Measurements from ENCODE around the gene WDFY4. TPM values are rescaled to one million over a fixed set of nuclear protein-coding genes. Genes with fewer than 3 reads are reported as not detected.

WDFY4 gene
- total RNA-seq, 2 experiments from 2014 or later = 0.90 to 1.1 TPM

- intact Hi-C loops (cut with micrococcal nuclease) = no loop called here
- DNase-seq (no peak), ATAC-seq (no peak)
- no peaks in the 10 kb centered on the region for H3K4me1 Mint-ChIP-seq (ENCODE audit: low read depth)
- no peaks in the 10 kb centered on the region for H3K36me3 Mint-ChIP-seq (ENCODE audit: low read depth)
- CTCF ChIA-PET = no interaction called here
- TF ChIP-seq CTCF (IDR thresholded peaks at IDR 0.05) = no peak
- H3K9me3 Mint-ChIP-seq = no peaks in the 10 kb centered on the region
- H3K27me3 Mint-ChIP-seq = no peaks in the 10 kb centered on the region
- POLR2A ChIA-PET = no interaction called here
- H3K4me3 Mint-ChIP-seq = no peak overlapping the region
- H3K27ac Mint-ChIP-seq = no peak overlapping the region
Observed at GRCh38 chr10:48965460-48965859, 280.8 kb downstream of the WDFY4 start.

DNA sequence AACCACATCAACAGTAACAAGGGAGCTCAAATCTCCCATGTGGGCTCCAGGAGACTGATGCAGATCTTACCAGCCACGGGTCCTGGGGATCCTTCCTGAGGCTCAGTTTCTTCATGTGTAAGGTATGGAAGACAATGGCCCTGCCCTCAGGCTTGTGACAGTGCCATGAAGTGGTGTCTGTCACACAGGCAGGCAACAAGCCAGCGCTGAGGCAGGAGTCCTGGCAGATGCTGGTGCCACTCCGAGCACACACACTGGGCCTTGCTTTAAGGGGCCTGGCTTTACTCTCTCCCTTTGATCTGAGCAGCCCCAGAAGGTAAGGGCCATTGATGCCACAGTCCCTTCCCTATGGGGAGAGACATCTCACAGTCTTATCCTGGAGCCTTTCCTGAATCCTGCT is 283.4 kb downstream of the WDFY4 start:
- H3K4me3 Mint-ChIP-seq = no peak overlapping the region
- TF ChIP-seq CTCF (IDR thresholded peaks at IDR 0.05) = no peak
- no peaks in the 10 kb centered on the region for H3K27me3 Mint-ChIP-seq
- no peaks in the 10 kb centered on the region for H3K4me1 Mint-ChIP-seq (ENCODE audit: low read depth)
- POLR2A ChIA-PET = no interaction called here
- H3K27ac Mint-ChIP-seq = no peak overlapping the region
- CTCF ChIA-PET = no interaction called here
- H3K9me3 Mint-ChIP-seq = no peaks in the 10 kb centered on the region
- DNase-seq (no peak), ATAC-seq (no peak)
- H3K36me3 Mint-ChIP-seq (ENCODE audit: low read depth) = no peaks in the 10 kb centered on the region
- intact Hi-C loops (cut with micrococcal nuclease) = no loop called here

DNA sequence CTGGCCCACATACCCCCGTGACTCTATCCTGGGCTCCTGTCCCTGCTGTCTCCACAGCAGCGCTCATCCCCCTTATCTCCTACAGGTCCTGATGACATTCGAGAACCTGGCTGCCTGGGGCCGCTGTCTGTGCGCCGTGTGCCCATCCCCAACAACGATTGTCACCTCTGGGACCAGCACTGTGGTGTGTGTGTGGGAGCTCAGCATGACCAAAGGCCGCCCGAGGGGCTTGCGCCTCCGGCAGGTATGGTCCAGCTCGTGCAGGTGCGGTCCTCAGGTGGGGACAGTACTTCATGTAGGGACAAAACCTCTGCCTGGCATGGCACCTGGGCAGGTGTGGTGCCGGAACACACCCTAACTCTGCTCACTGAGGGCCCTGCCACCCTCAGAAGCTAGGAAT is 285.4 kb downstream of the WDFY4 start:
- no peaks in the 10 kb centered on the region for H3K36me3 Mint-ChIP-seq (ENCODE audit: low read depth)
- DNase-seq (no peak), ATAC-seq (no peak)
- no peak for TF ChIP-seq CTCF (IDR thresholded peaks at IDR 0.05)
- POLR2A ChIA-PET = interaction anchor here (0.6 kb wide), 1 partner anchor 900 kb away, joined by 3 read pairs; no protein-coding TSS in a partner anchor
- no peak overlapping the region for H3K27ac Mint-ChIP-seq
- no peaks in the 10 kb centered on the region for H3K9me3 Mint-ChIP-seq
- no peaks in the 10 kb centered on the region for H3K4me1 Mint-ChIP-seq (ENCODE audit: low read depth)
- CTCF ChIA-PET = no interaction called here
- intact Hi-C loops (cut with micrococcal nuclease) = no loop called here
- H3K4me3 Mint-ChIP-seq = no peak overlapping the region
- no peaks in the 10 kb centered on the region for H3K27me3 Mint-ChIP-seq

GRCh38 chr10:48970654-48971053 is 286.0 kb downstream of the WDFY4 start:
- ChIA-PET POLR2A (interaction anchor here (0.6 kb wide), 1 partner anchor 899 kb away, joined by 3 read pairs; no protein-coding TSS in a partner anchor), CTCF (no interaction called here)
- no peak overlapping the region for H3K4me3 Mint-ChIP-seq
- ATAC-seq (no peak), DNase-seq (no peak)
- intact Hi-C loops (cut with micrococcal nuclease) = no loop called here
- no peak overlapping the region for H3K27ac Mint-ChIP-seq
- no peaks in the 10 kb centered on the region for H3K4me1 Mint-ChIP-seq (ENCODE audit: low read depth)
- no peaks in the 10 kb centered on the region for H3K36me3 Mint-ChIP-seq (ENCODE audit: low read depth)
- H3K27me3 Mint-ChIP-seq = no peaks in the 10 kb centered on the region
- TF ChIP-seq CTCF (IDR thresholded peaks at IDR 0.05) = no peak
- no peaks in the 10 kb centered on the region for H3K9me3 Mint-ChIP-seq

GRCh38 chr10:48973065-48973464 is 288.4 kb downstream of the WDFY4 start:
- no peak overlapping the region for H3K4me3 Mint-ChIP-seq
- no peaks in the 10 kb centered on the region for H3K36me3 Mint-ChIP-seq (ENCODE audit: low read depth)
- H3K27ac Mint-ChIP-seq = no peak overlapping the region
- H3K4me1 Mint-ChIP-seq (ENCODE audit: low read depth) = no peaks in the 10 kb centered on the region
- no peak for TF ChIP-seq CTCF (IDR thresholded peaks at IDR 0.05)
- CTCF ChIA-PET = no interaction called here
- POLR2A ChIA-PET = no interaction called here
- no peaks in the 10 kb centered on the region for H3K9me3 Mint-ChIP-seq
- intact Hi-C loops (cut with micrococcal nuclease) = no loop called here
- H3K27me3 Mint-ChIP-seq = no peaks in the 10 kb centered on the region
- ATAC-seq (no peak), DNase-seq (no peak)

All from activated CD8-positive, alpha-beta T cell treated with anti-CD3 and anti-CD28 coated beads for 36 hours (primary cell).